Measurements from ENCODE around the gene KSR1. TPM values are rescaled to one million over a fixed set of nuclear protein-coding genes. Genes with fewer than 3 reads are reported as not detected.

KSR1 gene
- total RNA-seq, 2 donors from 2014 or later: 33.7 to 46.3 TPM

DNA sequence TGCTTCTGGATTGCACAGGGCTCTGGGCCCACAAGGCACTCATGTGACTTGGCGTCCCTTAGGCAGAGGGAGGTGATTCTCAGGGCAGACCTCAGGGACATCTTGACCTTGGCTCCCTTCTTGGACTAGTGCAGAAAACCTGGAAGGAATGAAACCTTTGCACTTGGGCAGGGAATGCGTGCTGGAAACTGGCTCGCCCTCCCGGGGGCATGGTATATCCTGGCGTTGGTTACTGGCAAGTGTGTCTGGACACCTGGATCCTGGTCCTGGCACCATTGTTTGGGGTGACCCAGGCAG, 111.3 kb downstream of the KSR1 start:
- Histone ChIP-seq H3K27me3 (ENCODE audit: control insufficient read depth, insufficient read depth, low read length, poor library complexity, severe bottlenecking) (no peaks in the 10 kb centered on the region), H3K4me3 (ENCODE audit: low read length) (no peak overlapping the region), H3K9me3 (ENCODE audit: control insufficient read depth, low read length) (no peaks in the 10 kb centered on the region), H3K27ac (ENCODE audit: low read depth, low read length) (no peak overlapping the region), H3K36me3 (ENCODE audit: control insufficient read depth, insufficient read depth, low read length) (no peaks in the 10 kb centered on the region), H3K9ac (ENCODE audit: extremely low read depth, low read length, poor library complexity, severe bottlenecking) (no peak overlapping the region), H3K4me1 (ENCODE audit: control insufficient read depth, insufficient read depth, low read length) (peaks cover 17% of the 10 kb centered on the region)
- Mint-ChIP-seq H3K9me3 (peaks cover 4% of the 10 kb centered on the region), H3K27me3 (ENCODE audit: insufficient read depth) (no peaks in the 10 kb centered on the region), H3K36me3 (ENCODE audit: low read depth) (peaks cover 19% of the 10 kb centered on the region), H3K4me3 (no peak overlapping the region), H3K27ac (no peak overlapping the region), H3K4me1 (peaks cover 32% of the 10 kb centered on the region)
- WGBS, 2 experiments (ENCODE audit: insufficient coverage in 1 of 2, insufficient read length in 1 of 2): 92 to 98% methylated on average over 5 of the region's 5 CpGs
- DNase-seq: no peak
- TF ChIP-seq, protein P1, sequence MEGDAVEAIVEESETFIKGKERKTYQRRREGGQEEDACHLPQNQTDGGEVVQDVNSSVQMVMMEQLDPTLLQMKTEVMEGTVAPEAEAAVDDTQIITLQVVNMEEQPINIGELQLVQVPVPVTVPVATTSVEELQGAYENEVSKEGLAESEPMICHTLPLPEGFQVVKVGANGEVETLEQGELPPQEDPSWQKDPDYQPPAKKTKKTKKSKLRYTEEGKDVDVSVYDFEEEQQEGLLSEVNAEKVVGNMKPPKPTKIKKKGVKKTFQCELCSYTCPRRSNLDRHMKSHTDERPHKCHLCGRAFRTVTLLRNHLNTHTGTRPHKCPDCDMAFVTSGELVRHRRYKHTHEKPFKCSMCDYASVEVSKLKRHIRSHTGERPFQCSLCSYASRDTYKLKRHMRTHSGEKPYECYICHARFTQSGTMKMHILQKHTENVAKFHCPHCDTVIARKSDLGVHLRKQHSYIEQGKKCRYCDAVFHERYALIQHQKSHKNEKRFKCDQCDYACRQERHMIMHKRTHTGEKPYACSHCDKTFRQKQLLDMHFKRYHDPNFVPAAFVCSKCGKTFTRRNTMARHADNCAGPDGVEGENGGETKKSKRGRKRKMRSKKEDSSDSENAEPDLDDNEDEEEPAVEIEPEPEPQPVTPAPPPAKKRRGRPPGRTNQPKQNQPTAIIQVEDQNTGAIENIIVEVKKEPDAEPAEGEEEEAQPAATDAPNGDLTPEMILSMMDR (conservative IDR thresholded peaks at IDR 0.05): no peak

DNA sequence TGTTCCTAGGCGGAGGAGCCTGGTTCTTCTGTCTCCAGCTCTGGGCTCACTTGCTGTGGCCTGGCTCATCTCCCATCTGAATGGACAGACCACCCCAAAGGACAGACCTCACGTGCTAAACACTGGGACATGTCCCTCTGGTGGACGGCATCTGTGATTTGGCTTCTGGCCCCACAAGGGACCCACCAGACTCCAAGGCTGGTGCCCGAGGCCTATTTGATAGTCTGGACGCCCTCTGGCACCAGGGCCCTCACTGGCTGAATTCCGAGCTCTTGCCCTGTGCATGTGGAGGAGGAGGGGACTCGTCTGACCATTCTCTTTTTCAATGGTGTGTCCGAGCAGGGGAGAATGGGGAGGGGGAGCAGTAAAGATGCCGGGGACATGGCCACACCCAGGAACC, 112.0 kb downstream of the KSR1 start:
- no peak overlapping the region for H3K9ac ChIP-seq (ENCODE audit: extremely low read depth, low read length, poor library complexity, severe bottlenecking)
- no peak overlapping the region for H3K27ac ChIP-seq (ENCODE audit: low read depth, low read length)
- Mint-ChIP-seq H3K36me3 (ENCODE audit: low read depth) (peaks cover 16% of the 10 kb centered on the region), H3K27ac (peak overlapping the region; percentile 21), H3K9me3 (peaks cover 4% of the 10 kb centered on the region), H3K4me3 (no peak overlapping the region), H3K27me3 (ENCODE audit: insufficient read depth) (no peaks in the 10 kb centered on the region), H3K4me1 (peaks cover 39% of the 10 kb centered on the region)
- DNase-seq: no peak
- no peaks in the 10 kb centered on the region for H3K36me3 ChIP-seq (ENCODE audit: control insufficient read depth, insufficient read depth, low read length)
- H3K4me3 ChIP-seq (ENCODE audit: low read length): no peak overlapping the region
- TF ChIP-seq, protein P1 (conservative IDR thresholded peaks at IDR 0.05): no peak
- no peaks in the 10 kb centered on the region for H3K27me3 ChIP-seq (ENCODE audit: control insufficient read depth, insufficient read depth, low read length, poor library complexity, severe bottlenecking)
- no peaks in the 10 kb centered on the region for H3K9me3 ChIP-seq (ENCODE audit: control insufficient read depth, low read length)
- peaks cover 19% of the 10 kb centered on the region for H3K4me1 ChIP-seq (ENCODE audit: control insufficient read depth, insufficient read depth, low read length)
- 91 to 93% methylated on average over 6 to 9 of the region's 9 CpGs for WGBS, 2 experiments (ENCODE audit: insufficient coverage in 1 of 2, insufficient read length in 1 of 2)

GRCh38 chr17:27568811-27569210, 112.6 kb downstream of the KSR1 start:
- peaks cover 45% of the 10 kb centered on the region for H3K4me1 Mint-ChIP-seq
- Histone ChIP-seq H3K9me3 (ENCODE audit: control insufficient read depth, low read length) (no peaks in the 10 kb centered on the region), H3K36me3 (ENCODE audit: control insufficient read depth, insufficient read depth, low read length) (no peaks in the 10 kb centered on the region), H3K4me1 (ENCODE audit: control insufficient read depth, insufficient read depth, low read length) (peaks cover 25% of the 10 kb centered on the region), H3K27me3 (ENCODE audit: control insufficient read depth, insufficient read depth, low read length, poor library complexity, severe bottlenecking) (no peaks in the 10 kb centered on the region), H3K9ac (ENCODE audit: extremely low read depth, low read length, poor library complexity, severe bottlenecking) (no peak overlapping the region), H3K27ac (ENCODE audit: low read depth, low read length) (no peak overlapping the region), H3K4me3 (ENCODE audit: low read length) (no peak overlapping the region)
- H3K9me3 Mint-ChIP-seq: peaks cover 1% of the 10 kb centered on the region
- peak overlapping the region; percentile 64 for H3K27ac Mint-ChIP-seq
- H3K27me3 Mint-ChIP-seq (ENCODE audit: insufficient read depth): no peaks in the 10 kb centered on the region
- H3K4me3 Mint-ChIP-seq: no peak overlapping the region
- DNase-seq: no peak
- TF ChIP-seq, protein P1 (conservative IDR thresholded peaks at IDR 0.05): no peak
- peaks cover 11% of the 10 kb centered on the region for H3K36me3 Mint-ChIP-seq (ENCODE audit: low read depth)
- WGBS, 2 experiments (ENCODE audit: insufficient coverage in 1 of 2, insufficient read length in 1 of 2): 86 to 87% methylated on average over 1 to 4 of the region's 5 CpGs
